Measurements from ENCODE around the gene LURAP1L. TPM values are rescaled to one million over a fixed set of nuclear protein-coding genes. Genes with fewer than 3 reads are reported as not detected.

Gene LURAP1L
- total and polyA plus RNA-seq, 2 donors: 24.9 to 34.5 TPM

GRCh38 chr9:12764150-12764549, 10.7 kb upstream of the LURAP1L start:
- H3K4me3 ChIP-seq (ENCODE audit: low read depth, low read length): no peak overlapping the region
- no peaks in the 10 kb centered on the region for H3K4me1 ChIP-seq (ENCODE audit: insufficient read depth)
- DNase-seq (ENCODE audit: extremely low spot score): no peak
- 66% methylated on average over 1 of the region's 1 CpG for WGBS
- H3K36me3 ChIP-seq (ENCODE audit: insufficient read depth): no peaks in the 10 kb centered on the region
- no peak overlapping the region for H3K27ac ChIP-seq (ENCODE audit: low read depth)

GRCh38 chr9:12765088-12765798, 9.6 kb upstream of the LURAP1L start:
- WGBS: 92% methylated on average over 1 of the region's 1 CpG
- Histone ChIP-seq H3K4me3 (ENCODE audit: low read depth, low read length) (no peak overlapping the region), H3K27ac (ENCODE audit: low read depth) (no peak overlapping the region), H3K36me3 (ENCODE audit: insufficient read depth) (no peaks in the 10 kb centered on the region), H3K4me1 (ENCODE audit: insufficient read depth) (peaks cover 1% of the 10 kb centered on the region)
- DNase-seq (ENCODE audit: extremely low spot score): no peak

GRCh38 chr9:12766357-12766756, 8.5 kb upstream of the LURAP1L start:
- DNase-seq (ENCODE audit: extremely low spot score): no peak
- H3K36me3 ChIP-seq (ENCODE audit: insufficient read depth): no peaks in the 10 kb centered on the region
- peaks cover 1% of the 10 kb centered on the region for H3K4me1 ChIP-seq (ENCODE audit: insufficient read depth)
- no peak overlapping the region for H3K27ac ChIP-seq (ENCODE audit: low read depth)
- WGBS: 63% methylated on average over 1 of the region's 1 CpG
- H3K4me3 ChIP-seq (ENCODE audit: low read depth, low read length): no peak overlapping the region

GRCh38 chr9:12770261-12770660, 4.6 kb upstream of the LURAP1L start:
- Histone ChIP-seq H3K36me3 (ENCODE audit: insufficient read depth) (no peaks in the 10 kb centered on the region), H3K27ac (ENCODE audit: low read depth) (no peak overlapping the region), H3K4me1 (ENCODE audit: insufficient read depth) (peaks cover 1% of the 10 kb centered on the region), H3K4me3 (ENCODE audit: low read depth, low read length) (no peak overlapping the region)
- 89% methylated on average over 4 of the region's 4 CpGs for WGBS
- DNase-seq (ENCODE audit: extremely low spot score): no peak

GRCh38 chr9:12771891-12772290, 2.9 kb upstream of the LURAP1L start:
- WGBS: 79% methylated on average over 3 of the region's 3 CpGs
- Histone ChIP-seq H3K4me1 (ENCODE audit: insufficient read depth) (peaks cover 1% of the 10 kb centered on the region), H3K27ac (ENCODE audit: low read depth) (no peak overlapping the region), H3K36me3 (ENCODE audit: insufficient read depth) (no peaks in the 10 kb centered on the region), H3K4me3 (ENCODE audit: low read depth, low read length) (no peak overlapping the region)
- no peak for DNase-seq (ENCODE audit: extremely low spot score)

GRCh38 chr9:12773562-12773961, 1.3 kb upstream of the LURAP1L start:
- Histone ChIP-seq H3K27ac (ENCODE audit: low read depth) (no peak overlapping the region), H3K4me1 (ENCODE audit: insufficient read depth) (peaks cover 1% of the 10 kb centered on the region), H3K36me3 (ENCODE audit: insufficient read depth) (no peaks in the 10 kb centered on the region), H3K4me3 (ENCODE audit: low read depth, low read length) (no peak overlapping the region)
- 69% methylated on average over 2 of the region's 2 CpGs for WGBS
- DNase-seq (ENCODE audit: extremely low spot score): no peak

- under 1% methylated on average over 50 of the region's 50 CpGs for WGBS
- Histone ChIP-seq H3K27ac (ENCODE audit: low read depth) (peak overlapping the region; percentile 81), H3K36me3 (ENCODE audit: insufficient read depth) (no peaks in the 10 kb centered on the region), H3K4me3 (ENCODE audit: low read depth, low read length) (peak overlapping the region; percentile 59), H3K4me1 (ENCODE audit: insufficient read depth) (no peaks in the 10 kb centered on the region)
- DNase-seq (ENCODE audit: extremely low spot score): peak; percentile 84
Observed at GRCh38 chr9:12775679-12776512, 1.1 kb downstream of the LURAP1L start.

- peak overlapping the region; percentile 59 for H3K4me3 ChIP-seq (ENCODE audit: low read depth, low read length)
- WGBS: 2% methylated on average over 8 of the region's 8 CpGs
- H3K4me1 ChIP-seq (ENCODE audit: insufficient read depth): no peaks in the 10 kb centered on the region
- no peaks in the 10 kb centered on the region for H3K36me3 ChIP-seq (ENCODE audit: insufficient read depth)
- DNase-seq (ENCODE audit: extremely low spot score): no peak
- peak overlapping the region; percentile 82 for H3K27ac ChIP-seq (ENCODE audit: low read depth)
Observed at GRCh38 chr9:12776513-12777055, 1.8 kb downstream of the LURAP1L start.

- no peak for DNase-seq (ENCODE audit: extremely low spot score)
- H3K36me3 ChIP-seq (ENCODE audit: insufficient read depth): no peaks in the 10 kb centered on the region
- H3K4me1 ChIP-seq (ENCODE audit: insufficient read depth): no peaks in the 10 kb centered on the region
- WGBS: 33% methylated on average over 7 of the region's 7 CpGs
- no peak overlapping the region for H3K4me3 ChIP-seq (ENCODE audit: low read depth, low read length)
- peak overlapping the region; percentile 10 for H3K27ac ChIP-seq (ENCODE audit: low read depth)
Observed at GRCh38 chr9:12777121-12778022, 2.6 kb downstream of the LURAP1L start.

GRCh38 chr9:12778389-12778788, 3.6 kb downstream of the LURAP1L start:
- no peak overlapping the region for H3K27ac ChIP-seq (ENCODE audit: low read depth)
- DNase-seq (ENCODE audit: extremely low spot score): no peak
- 55% methylated on average over 3 of the region's 3 CpGs for WGBS
- H3K36me3 ChIP-seq (ENCODE audit: insufficient read depth): no peaks in the 10 kb centered on the region
- no peaks in the 10 kb centered on the region for H3K4me1 ChIP-seq (ENCODE audit: insufficient read depth)
- no peak overlapping the region for H3K4me3 ChIP-seq (ENCODE audit: low read depth, low read length)

- 69% methylated on average over 9 of the region's 9 CpGs for WGBS
- Histone ChIP-seq H3K27ac (ENCODE audit: low read depth) (no peak overlapping the region), H3K4me1 (ENCODE audit: insufficient read depth) (no peaks in the 10 kb centered on the region), H3K36me3 (ENCODE audit: insufficient read depth) (no peaks in the 10 kb centered on the region), H3K4me3 (ENCODE audit: low read depth, low read length) (no peak overlapping the region)
- DNase-seq (ENCODE audit: extremely low spot score): no peak
Observed at GRCh38 chr9:12781226-12781733, 6.5 kb downstream of the LURAP1L start.

GRCh38 chr9:12783767-12784460, 9.1 kb downstream of the LURAP1L start:
- no peaks in the 10 kb centered on the region for H3K36me3 ChIP-seq (ENCODE audit: insufficient read depth)
- H3K4me3 ChIP-seq (ENCODE audit: low read depth, low read length): no peak overlapping the region
- H3K27ac ChIP-seq (ENCODE audit: low read depth): no peak overlapping the region
- WGBS: 90% methylated on average over 1 of the region's 1 CpG
- H3K4me1 ChIP-seq (ENCODE audit: insufficient read depth): no peaks in the 10 kb centered on the region
- no peak for DNase-seq (ENCODE audit: extremely low spot score)

All from urinary bladder (tissue), 4 donors.